Stimulated activated CD8-positive, alpha-beta memory T cell treated with anti-CD3 and anti-CD28 coated beads, Interleukin-4, amount 100 ng/mL, for 24 hours (primary cell): Measurements from ENCODE around the gene GPR108.

Experiments
- DNase-seq: peaks from one replicate; pipeline ENCODE4 v3.0.0-alpha.2; 2020; ENCODE audit warnings: low read depth

The GPR108 gene

DNA sequence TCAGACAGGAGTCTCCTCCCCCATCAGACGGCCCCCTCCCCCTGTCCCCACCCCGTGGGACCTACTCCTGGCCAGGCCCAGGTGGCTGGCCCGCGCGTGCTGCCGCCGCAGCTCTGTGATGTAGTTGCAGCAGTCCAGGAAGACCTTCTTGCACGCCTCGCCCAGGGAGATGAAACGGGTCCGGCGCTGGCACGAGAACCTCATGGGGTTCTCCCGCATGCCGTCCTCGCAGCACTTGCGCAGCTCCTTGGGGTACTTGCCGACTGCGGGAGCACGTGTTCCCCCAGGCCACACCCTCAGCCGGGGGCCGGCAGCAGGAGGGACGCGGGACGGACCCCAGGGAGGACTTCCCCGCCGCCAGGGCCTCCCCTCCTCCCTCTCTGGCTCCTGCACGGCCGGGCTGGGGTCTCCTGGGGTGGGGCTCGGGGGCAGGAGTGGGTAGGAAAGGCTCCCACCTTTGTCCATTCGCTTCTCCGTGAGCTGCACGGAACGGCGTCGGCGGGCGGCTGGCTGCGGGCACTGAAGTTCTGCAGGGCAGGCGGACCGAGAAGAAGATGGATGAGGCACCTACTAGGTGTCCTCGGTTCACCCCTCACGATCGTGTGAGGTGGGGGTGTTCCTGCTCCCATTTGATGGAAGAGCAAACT is 30.2 kb downstream of the GPR108 start:
- no peak for DNase-seq

DNA sequence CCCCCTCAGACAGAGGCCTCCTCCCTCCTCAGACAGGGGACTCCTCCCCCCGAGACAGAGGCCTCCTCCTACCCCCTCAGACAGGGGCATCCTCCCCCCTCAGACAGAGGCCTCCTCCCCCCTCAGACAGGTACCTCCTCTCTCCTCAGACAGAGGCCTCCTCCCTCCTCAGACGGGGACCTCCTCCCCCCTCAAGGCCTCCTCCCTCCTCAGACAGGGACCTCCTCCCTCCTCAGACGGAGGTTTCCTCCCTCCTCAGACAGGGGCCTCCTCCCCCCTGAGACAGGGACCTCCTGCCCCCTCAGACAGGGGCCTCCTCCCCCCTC is 30.8 kb downstream of the GPR108 start:
- DNase-seq, result no peak

DNA sequence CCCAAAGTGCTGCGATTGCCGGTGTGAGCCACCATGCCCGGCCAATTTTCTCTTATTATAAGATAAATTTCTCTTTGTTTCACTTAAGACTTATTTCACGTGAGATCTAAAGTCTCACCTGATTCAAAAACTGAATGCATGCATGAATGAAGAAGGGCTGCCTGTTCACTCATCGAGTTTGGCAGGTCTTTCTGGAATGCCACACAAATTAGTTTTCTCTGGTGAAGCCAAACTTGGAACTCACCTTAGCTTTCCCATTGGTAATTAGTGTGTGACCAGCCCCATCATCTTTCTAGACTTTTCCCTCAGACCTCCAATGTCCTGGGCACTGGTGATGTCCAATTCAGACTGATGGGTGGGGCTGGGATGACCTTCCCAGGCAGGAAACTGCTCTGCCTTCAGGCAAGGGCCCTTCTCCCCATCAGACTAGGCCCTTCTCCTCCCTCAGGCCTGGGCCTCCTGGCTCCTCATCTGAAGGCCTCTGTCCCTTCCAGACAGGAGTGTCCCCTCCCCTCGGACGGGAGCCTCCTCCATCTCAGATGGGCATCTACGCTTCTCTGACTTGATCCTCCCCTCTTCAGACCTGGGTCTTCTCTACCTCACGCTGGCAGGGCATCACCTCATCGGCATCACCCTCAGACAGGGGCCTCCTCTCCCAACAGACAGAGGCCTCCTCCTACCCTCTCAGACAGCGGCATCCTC is 31.3 kb downstream of the GPR108 start:
- no peak for DNase-seq

DNA sequence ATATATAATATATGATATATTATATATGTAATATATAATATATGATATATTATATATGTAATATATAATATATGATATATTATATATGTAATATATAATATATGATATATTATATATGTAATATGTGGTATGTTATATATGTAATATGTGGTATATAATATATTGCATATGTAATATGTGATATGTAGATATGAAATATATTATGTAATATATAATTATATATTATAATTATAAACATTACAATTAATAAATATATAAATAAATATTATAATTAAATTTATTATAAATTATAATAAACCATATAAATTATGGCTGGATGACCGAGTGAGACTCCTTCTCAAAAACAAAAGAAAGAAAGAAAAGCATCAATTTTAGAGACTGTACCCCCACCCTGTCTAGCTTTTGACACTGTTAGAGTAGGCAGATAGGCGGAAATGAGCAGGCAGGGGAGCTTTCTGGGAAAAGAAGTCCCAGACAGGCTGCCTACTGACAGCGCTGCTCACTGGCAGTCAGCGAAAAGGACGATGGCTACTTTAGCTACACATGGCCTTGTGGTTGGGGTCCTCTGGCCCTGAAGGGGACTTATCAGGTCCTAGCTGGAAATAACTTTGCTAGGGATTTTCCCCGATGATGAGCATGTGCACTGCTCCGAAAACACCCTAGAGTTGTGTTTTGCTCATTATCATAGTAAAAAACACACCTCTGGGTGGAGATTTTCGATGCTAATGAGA is 36.6 kb downstream of the GPR108 start:
- DNase-seq, result no peak

DNA sequence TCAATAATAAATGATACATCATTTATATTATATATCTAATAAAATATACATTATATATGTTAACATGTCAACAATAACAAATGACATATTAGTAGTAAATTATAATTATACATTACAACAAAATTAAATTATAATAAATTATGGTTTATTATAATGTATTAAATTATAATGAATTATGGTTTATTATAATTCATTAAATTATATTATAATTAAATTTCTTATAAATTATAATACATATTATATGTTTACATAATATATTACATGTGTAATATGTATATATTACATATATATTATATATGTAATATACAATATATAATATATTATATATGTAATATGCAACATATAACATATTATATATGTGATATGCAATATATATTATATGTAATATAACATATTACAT is 37.4 kb downstream of the GPR108 start:
- no peak for DNase-seq

DNA sequence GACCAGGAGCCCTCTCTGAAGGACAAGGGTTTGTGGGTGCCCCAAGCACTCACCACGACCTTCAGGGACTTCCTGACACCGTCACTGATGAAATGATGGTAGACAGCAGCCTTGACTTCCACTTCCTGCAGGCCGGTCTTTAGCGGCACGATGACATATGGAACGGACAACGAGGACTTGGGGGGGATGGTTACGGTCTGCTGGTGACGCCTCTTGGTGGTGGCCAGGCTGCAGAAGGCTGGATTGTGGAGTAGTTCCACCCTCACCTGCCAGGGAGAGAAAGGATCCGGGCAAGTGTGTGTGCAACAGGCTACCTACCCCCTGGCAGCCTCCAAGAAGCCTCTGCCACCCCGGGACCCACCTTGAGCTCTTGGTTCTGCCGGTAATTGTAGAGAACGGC is 40.1 kb downstream of the GPR108 start:
- DNase-seq, result no peak

DNA sequence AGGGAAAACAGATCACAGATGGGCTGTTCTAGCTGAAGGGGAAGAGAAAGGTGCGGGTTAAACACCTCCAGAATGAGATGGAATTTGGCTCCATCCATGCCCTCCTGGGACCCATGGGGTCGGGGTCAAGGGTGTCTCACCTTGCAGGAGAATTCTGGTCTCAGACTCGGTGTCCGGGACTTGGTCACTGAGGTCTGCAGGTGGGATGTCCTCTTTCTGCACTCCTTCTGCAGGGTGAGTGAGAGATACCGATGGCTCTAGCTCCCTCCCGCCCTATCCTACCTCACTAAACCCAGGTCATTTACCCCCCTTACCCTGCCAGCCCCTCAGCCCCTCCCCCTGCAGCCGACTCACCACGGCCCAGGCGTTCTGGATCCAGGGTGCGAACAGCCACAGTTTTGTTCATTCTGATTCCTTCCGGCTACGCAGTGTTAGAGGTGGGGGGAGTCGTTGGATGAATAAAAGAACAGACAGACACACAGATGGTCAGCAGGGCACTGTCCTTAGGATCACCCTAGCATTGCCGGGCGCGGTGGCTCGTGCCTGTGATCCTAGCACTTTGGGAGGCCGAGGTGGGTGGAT is 41.0 kb downstream of the GPR108 start:
- no peak for DNase-seq

DNA sequence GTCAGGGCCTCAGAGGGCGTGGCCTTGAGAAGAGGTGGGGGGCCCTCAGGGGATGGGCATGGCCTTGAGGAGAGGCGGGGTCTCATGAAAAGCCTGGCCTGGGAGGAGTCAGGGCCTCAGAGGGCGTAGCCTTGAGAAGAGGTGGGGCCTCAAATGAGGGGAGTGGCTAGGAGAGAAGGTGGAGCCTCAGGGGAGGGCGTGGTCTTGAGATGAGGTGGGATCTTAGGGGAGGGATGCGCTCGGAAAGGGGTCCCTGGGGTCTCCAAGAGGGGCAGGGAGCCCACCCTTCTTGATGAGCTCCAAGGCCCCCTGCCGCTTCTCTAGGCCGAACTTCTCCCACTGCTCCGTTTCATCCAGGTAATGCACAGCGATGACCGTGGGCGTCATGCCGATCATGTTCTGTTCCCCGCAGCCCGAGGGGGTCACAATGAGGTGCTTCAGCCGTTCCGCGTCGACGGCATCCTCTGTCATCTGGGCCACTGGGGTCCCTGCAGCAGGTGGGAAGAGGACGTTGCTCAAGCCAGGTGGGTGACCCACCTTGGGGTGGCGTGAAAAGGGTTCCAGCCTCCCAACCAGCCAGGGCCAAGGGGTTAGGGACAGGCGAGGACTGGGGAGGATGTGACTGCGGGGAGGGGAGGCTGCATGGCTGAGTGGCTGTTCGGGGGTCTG is 43.1 kb downstream of the GPR108 start:
- DNase-seq, result no peak

DNA sequence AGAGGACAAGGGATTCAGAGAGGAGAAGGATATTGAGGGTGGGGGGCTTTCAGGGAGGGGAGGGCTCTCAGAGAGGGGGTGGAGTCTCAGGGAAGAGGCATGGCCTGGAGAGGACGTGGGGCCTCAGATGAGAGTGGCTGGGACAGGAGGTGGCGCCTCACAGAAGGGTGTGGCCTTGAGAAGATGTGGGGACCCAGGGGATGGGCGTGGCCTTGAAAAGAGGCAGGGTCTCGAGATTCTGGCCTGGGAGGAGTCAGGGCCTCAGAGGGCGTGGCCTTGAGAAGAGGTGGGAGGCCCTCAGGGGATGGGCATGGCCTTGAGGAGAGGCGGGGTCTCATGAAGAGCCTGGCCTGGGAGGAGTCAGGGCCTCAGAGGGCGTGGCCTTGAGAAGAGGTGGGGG is 43.7 kb downstream of the GPR108 start:
- DNase-seq, result no peak

DNA sequence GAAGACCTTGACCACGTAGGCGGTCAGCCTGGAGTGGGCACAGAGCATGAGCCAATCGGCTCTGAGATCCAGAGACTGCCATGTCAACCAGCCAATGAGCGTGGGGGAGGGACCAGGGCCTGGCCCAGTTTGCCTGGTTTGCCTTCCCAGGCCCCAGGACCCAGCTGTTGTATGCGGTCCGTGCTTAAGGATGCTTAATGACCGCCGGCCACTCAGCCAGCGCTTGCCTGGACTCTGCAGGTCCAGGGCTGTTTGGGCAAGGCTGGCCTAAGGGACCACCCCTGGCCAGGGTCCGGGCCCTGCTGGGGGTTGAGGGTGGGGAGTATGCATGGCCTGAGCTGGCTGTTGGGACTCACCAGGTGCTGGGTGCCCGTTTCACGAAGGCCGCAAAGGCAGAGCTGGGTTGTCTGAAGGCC is 44.3 kb downstream of the GPR108 start:
- DNase-seq, result no peak

DNA sequence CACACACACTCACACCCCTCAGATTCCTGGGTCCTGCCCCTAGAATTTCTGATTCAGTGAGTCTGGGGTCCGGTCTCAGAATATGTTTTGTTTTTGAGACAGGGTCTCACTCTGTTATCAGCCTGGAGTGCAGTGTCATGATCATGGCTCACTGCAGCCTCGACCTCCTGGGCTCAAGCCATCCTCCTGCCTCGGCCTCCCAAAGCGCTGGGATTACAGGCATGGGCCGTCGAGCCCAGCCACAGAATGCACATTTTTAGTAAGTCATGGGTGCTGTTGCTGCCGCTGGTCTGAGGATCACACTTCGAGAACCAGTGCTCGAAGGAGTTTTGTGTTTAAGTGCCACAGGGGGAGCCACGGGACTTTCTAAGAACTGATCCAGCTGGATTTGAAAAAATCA is 45.4 kb downstream of the GPR108 start:
- no peak for DNase-seq

DNA sequence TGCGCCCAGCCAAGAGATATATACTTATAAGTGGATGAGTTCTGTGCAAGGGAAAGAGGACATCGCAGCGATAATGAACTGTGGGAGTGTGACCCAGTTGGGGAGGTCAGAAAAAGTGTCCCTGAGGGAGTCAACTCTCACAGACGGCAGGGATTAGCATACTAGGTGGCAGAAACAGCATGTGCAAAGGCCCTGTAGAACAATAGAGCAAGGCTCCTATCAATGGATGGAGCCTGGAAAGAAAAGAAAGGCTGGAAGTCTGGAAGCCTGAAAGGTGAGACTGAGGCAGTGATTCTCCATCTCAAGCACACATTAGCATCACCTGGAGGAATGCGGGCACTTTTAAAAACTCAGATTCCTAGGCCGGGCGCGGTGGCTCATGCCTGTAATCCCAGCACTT is 46.0 kb downstream of the GPR108 start:
- no peak for DNase-seq

DNA sequence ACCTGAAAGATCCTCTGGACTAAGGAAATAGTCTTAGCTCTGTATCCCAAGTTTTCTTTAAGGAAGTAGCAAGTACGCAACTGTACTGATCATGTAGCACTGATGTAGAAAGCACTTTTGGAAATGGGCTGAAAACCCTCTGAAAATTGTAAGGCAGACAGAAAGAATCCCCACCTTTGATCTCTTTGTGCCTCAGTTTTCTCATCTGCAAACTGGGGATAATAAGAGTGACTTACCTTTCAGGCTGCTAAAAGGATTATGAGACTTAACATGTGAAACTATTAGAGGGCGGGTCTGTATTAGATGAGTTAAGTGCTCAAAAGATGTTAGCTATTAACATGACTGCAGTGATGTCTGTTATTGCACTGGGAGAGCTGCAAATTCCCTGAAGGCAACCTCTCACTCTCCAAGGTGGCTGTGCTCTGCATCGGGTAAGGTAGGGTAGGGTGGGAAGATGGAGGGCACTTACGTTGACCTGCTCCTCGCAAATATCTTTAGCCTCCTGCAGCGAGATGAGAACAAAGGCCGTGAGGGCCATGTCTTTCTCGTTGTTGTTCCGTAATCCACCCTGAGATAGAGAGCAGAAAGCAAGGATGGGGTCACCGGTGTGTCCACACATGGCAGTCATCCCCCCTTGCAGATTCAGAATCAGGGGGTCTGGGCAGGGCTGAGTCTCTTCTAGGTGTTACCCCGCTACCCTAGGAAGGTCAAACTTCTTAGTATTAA is 47.1 kb downstream of the GPR108 start:
- no peak for DNase-seq

DNA sequence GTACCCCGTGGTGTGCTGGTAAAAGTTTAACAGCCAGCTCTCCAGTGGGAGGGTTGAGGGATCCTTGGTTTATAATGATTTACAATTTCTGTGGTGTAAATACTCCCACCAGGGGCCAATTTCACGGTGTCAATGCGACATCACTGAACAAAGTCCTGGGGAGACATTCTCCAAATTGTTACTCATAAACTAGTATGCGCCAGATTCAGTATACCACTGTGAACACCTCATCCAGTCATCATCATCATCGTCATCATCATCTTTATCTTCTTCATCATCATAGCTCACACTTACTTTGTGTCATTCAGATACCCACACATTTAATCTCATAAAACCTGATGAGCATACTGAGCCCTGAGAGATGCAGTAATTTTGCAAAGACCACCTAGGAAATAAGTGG is 50.3 kb downstream of the GPR108 start:
- no peak for DNase-seq

DNA sequence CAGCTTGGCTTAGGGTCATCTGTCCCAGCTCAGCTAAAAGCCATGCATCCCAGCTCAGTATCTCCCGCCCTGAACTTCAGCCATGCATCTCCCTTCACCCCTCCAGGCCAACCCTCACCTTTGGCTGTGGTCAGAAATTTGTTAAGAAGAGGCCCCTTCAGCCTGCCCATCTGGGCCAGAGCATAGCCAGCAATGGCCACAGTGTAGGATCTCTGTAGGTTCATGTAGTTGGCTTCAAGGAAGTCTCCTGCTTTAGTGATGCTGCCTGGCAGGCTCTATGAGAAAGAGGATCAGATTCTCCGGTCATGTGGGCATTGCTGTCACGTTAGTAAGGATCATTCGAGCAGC is 50.8 kb downstream of the GPR108 start:
- no peak for DNase-seq

DNA sequence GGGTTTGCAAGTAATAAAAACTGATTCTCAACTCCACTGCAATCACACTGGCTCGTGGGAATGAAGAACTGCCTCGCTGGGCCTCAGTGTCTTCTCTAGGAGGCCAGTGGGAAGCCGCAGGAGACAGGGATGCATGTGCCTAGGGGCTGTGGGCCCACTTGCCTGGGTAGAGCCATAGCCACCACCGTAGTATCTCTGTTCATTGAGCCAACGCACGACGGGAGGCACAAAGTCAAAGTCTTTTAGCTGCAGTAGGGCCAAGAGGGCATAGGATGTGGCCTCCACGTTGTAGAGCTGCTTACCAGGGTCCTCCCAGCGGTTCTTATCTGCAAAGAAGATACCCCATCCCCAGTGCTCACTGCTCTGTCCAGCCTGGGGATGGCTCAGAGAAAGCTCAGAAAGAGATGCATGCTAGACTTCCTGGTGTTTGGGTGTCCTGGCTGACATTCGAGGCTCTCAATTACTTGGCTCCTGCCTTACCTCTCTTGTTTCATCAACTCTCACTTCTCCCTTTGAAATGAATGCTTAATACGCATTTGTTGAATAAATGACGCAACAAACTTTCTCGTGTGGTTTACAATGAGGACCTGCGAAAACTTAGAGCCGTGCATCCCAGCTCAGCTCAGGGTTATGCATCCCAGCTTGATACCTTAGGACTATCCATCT is 51.3 kb downstream of the GPR108 start:
- no peak for DNase-seq

DNA sequence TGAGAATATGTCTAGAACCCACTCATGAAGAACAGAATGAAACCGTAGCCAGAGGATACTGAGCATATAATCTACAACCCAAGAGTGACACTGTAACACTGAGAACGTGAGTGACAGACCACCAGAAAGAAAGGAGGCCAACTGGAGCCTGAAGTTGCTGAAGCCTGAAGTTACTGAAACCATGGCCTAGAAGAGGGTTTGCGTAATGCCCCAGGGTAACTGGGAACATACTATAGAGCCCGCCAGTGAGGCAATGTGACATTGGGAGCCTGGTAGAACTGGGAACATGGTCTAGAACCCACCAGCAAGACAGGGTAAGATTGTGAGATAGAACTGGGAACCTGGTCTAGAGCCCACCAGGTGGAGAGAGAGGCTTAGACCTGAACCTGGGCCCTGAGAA is 51.9 kb downstream of the GPR108 start:
- DNase-seq, result no peak

DNA sequence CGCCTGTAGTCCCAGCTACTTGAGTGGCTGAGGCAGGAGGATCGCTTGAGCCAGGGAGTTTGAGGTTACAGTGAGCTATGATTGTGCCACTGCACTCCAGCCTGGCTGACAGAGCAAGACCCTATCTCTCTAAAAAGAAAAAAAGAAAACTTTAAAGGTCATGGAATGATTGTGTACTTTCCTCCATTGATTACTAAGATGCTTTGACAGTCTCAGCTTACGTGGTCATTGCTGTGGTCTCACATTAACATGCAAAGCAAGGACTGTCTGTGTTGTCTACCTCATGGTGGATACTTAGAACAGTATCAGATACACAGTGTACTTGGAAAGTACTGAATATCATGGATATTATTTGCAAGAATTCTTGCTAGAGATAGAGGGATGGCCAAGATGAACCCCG is 53.4 kb downstream of the GPR108 start:
- DNase-seq, result no peak

DNA sequence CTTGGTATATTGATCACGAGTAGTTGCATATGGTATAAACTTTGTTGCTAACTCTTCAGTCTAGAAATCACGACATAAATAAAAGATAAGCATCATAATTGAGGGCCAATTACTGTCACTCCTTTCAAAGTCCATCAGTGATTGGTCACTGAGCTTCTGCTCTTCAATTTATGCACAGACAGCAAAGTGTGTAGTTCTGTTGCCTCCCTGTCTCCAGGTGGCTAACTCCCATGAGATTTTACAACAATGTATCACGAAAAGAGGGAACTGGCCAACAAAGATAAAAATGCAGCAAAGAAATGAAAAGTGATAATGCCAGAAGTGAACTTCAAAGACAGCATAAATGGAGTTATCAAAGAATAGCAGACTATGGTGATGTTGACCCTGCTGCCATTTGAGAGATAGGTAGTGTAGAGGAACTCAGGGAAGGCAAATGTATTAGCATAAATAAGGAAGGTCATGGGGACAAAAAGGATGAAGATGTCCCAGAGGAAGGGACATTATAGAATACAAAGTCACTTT is 54.7 kb downstream of the GPR108 start:
- no peak for DNase-seq

DNA sequence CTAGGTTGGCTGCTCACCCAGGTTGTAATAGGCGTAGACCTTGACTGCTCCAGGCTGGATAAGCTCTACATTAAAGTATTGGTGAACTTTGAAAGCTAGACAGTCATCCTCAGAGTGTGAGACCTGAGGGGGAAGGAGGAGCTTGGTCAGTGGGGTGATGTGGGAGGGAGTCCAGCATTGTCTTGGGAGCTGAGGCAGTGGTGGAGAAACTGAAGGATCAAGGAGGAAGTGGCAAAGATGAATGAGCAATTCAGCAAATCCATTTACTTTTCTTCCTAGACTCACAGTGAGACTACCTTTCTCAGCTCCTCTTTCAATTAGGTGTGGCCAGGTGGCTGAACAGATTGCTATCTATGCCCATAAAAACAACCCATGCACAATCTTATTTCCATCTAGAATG is 57.2 kb downstream of the GPR108 start:
- DNase-seq, result no peak
